Measurements from ENCODE around the gene NCAM1.

DNA sequence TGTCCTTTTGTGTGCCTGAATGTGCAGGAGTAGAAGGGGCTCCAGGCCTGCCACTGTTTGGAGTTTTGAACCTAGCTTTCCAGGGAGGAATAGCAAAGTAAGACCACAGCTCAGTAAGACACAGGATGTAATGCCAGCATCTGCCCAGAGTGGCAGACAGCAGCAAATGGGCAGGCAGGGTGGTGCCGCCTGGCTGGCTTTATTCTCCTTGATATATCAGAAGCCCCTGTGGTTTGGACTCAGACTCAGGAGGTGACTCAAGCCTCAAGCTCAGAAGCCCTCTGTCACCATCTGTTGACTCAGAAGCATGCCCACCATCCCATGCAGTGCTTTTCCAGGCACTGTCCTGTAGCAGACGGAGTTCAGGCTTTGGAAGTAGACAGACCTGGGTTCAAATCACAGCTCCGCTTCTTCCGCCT lies 280.4 kb downstream of the NCAM1 start:
- TF ChIP-seq CTCF (conservative IDR thresholded peaks at IDR 0.05; ENCODE audit: low read depth in 2 of 2) (no peak), POLR2AphosphoS5 (IDR thresholded peaks at IDR 0.05; ENCODE audit: low read depth) (no peak), EZH2phosphoT487 (IDR thresholded peaks at IDR 0.05; ENCODE audit: unreplicated experiment) (no peak), EZH2 (IDR thresholded peaks at IDR 0.05; ENCODE audit: low read depth, unreplicated experiment) (no peak), ZNF331 (CRISPR knock-in tag; IDR thresholded peaks at IDR 0.05; ENCODE audit: low read depth) (no peak)
- TF ChIP-seq, protein P1, sequence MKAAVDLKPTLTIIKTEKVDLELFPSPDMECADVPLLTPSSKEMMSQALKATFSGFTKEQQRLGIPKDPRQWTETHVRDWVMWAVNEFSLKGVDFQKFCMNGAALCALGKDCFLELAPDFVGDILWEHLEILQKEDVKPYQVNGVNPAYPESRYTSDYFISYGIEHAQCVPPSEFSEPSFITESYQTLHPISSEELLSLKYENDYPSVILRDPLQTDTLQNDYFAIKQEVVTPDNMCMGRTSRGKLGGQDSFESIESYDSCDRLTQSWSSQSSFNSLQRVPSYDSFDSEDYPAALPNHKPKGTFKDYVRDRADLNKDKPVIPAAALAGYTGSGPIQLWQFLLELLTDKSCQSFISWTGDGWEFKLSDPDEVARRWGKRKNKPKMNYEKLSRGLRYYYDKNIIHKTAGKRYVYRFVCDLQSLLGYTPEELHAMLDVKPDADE (IDR thresholded peaks at IDR 0.05) = no peak
